Breast epithelium (tissue), 3 donors: ENCODE data around the gene TEX26.

Source experiments
- POLR2A ChIP-seq: fragments of 450-650 bp; IDR thresholded peaks from one replicate; pipeline ENCODE4 v1.6.1; 2016; ENCODE audit warnings: antibody characterized with exemption, mild to moderate bottlenecking, moderate library complexity
- TF ChIP-seq, protein P1 (sequence below), 3 donors: fragments of 450-650 bp; IDR thresholded peaks; one replicate each; pipeline ENCODE4 v1.5.1; 2016 to 2017; ENCODE audit warnings: antibody characterized with exemption in 3 of 3, mild to moderate bottlenecking in 3 of 3, moderate library complexity in 3 of 3

DNA sequence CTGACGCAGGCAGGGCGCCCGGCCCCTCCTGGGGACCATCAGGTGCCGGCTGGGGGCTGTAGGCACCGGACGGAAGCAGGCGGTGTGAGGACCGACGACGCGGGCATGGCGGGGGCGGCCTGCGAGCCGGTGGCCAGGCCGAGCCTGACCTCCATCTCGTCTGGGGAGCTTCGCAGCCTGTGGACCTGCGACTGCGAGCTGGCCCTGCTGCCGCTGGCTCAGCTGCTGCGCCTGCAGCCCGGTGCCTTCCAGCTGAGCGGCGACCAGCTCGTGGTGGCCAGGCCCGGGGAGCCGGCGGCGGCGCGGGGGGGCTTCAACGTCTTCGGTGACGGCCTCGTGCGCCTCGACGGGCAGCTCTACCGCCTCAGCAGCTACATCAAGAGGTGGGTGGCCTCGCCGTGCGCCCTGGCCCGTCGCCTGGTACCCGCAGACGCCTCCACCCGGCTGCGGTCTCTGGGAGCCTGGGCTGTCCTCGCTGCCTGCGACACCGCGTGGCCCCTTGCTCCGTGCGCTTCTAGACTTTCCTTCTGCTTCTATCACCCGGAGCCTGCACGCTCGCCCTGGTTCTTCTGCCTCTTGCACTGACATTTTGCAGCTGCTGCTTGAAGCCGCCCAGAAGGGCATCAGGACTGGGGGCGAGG is 25.9 kb upstream of the TEX26 start:
- TF ChIP-seq, protein P1, sequence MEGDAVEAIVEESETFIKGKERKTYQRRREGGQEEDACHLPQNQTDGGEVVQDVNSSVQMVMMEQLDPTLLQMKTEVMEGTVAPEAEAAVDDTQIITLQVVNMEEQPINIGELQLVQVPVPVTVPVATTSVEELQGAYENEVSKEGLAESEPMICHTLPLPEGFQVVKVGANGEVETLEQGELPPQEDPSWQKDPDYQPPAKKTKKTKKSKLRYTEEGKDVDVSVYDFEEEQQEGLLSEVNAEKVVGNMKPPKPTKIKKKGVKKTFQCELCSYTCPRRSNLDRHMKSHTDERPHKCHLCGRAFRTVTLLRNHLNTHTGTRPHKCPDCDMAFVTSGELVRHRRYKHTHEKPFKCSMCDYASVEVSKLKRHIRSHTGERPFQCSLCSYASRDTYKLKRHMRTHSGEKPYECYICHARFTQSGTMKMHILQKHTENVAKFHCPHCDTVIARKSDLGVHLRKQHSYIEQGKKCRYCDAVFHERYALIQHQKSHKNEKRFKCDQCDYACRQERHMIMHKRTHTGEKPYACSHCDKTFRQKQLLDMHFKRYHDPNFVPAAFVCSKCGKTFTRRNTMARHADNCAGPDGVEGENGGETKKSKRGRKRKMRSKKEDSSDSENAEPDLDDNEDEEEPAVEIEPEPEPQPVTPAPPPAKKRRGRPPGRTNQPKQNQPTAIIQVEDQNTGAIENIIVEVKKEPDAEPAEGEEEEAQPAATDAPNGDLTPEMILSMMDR (IDR thresholded peaks at IDR 0.05) = no peak
- no peak for TF ChIP-seq POLR2A
